Right renal cortex interstitium (tissue), 3 donors: Measurements from ENCODE around the gene AZGP1. TPM values are rescaled to one million over a fixed set of nuclear protein-coding genes. Genes with fewer than 3 reads are reported as not detected.

Experiments used
- polyA plus RNA-seq, 3 donors: library from polyadenylated mRNA; unstranded; fragments of 120-200 nt; gene quantifications; one replicate each; pipeline ENCODE4 v1.2.1, GENCODE V29; 2013; ENCODE audit not compliant: insufficient read length in 3 of 3

AZGP1 gene
- polyA plus RNA-seq, 3 donors, result 48.4 to 73.4 (median 71.9) TPM

Other genes starting within 250 kb of the AZGP1 start
- 1 to 10 TPM in 1 of 3 donors, under 1 TPM in 2; 0.46 to 1.1 (median 0.69) TPM for gene CYP3A7, start 240.8 kb downstream of the AZGP1 start, polyA plus RNA-seq
- gene CYP3A4, start 191.8 kb downstream of the AZGP1 start, polyA plus RNA-seq, result under 1 TPM; 0.06 to 0.22 (median 0.20) TPM
- under 1 TPM; 0.17 to 0.39 (median 0.32) TPM for gene CYP3A43, start 148.0 kb downstream of the AZGP1 start, polyA plus RNA-seq
- gene OR2AE1, start 99.0 kb downstream of the AZGP1 start, polyA plus RNA-seq, result not detected
- gene TRIM4, start 56.5 kb downstream of the AZGP1 start, polyA plus RNA-seq, result 10 to 100 TPM; 36.0 to 41.3 (median 41.1) TPM
- 1 to 10 TPM in 2 of 3 donors, under 1 TPM in 1; 0.82 to 1.3 (median 1.0) TPM for gene GJC3, start 46.4 kb downstream of the AZGP1 start, polyA plus RNA-seq
- gene ZKSCAN1, start 39.6 kb upstream of the AZGP1 start, polyA plus RNA-seq, result 10 to 100 TPM; 48.5 to 52.4 (median 52.3) TPM
- 10 to 100 TPM; 21.3 to 24.3 (median 21.8) TPM for gene ZSCAN21, start 73.7 kb upstream of the AZGP1 start, polyA plus RNA-seq
- 10 to 100 TPM; 48.9 to 54.5 (median 53.0) TPM for gene ZNF3, start 105.7 kb upstream of the AZGP1 start, polyA plus RNA-seq
- gene COPS6, start 112.9 kb upstream of the AZGP1 start, polyA plus RNA-seq, result 100 to 1,000 TPM; 124 to 140 (median 136) TPM
- gene MCM7, start 125.4 kb upstream of the AZGP1 start, polyA plus RNA-seq, result 100 to 1,000 TPM; 146 to 157 (median 157) TPM
- gene AP4M1, start 125.6 kb upstream of the AZGP1 start, polyA plus RNA-seq, result 10 to 100 TPM; 27.7 to 34.3 (median 31.7) TPM
- 10 to 100 TPM; 50.7 to 55.0 (median 54.9) TPM for gene TAF6, start 143.3 kb upstream of the AZGP1 start, polyA plus RNA-seq
- gene CNPY4, start 143.6 kb upstream of the AZGP1 start, polyA plus RNA-seq, result 10 to 100 TPM; 46.4 to 52.3 (median 50.7) TPM
- 1 to 10 TPM; 1.2 to 1.7 (median 1.3) TPM for gene MBLAC1, start 150.9 kb upstream of the AZGP1 start, polyA plus RNA-seq
- gene LAMTOR4, start 172.9 kb upstream of the AZGP1 start, polyA plus RNA-seq, result 100 to 1,000 TPM in 1 of 3 donors, 10 to 100 TPM in 2; 99.1 to 103 (median 99.7) TPM
- gene TRAPPC14, start 182.7 kb upstream of the AZGP1 start, polyA plus RNA-seq, result 10 to 100 TPM; 15.1 to 19.5 (median 16.1) TPM
- gene GAL3ST4, start 192.6 kb upstream of the AZGP1 start, polyA plus RNA-seq, result 1 to 10 TPM; 4.8 to 5.2 (median 5.0) TPM
- gene GPC2, start 201.3 kb upstream of the AZGP1 start, polyA plus RNA-seq, result 1 to 10 TPM; 6.3 to 7.3 (median 7.2) TPM
- 10 to 100 TPM in 2 of 3 donors, 1 to 10 TPM in 1; 9.2 to 11.8 (median 10.5) TPM for gene STAG3, start 201.9 kb upstream of the AZGP1 start, polyA plus RNA-seq
- gene PVRIG, start 243.9 kb upstream of the AZGP1 start, polyA plus RNA-seq, result 1 to 10 TPM; 2.0 to 3.8 (median 3.1) TPM